Gastrocnemius medialis (tissue), 4 donors: ENCODE results near the gene VTI1A. TPM values are rescaled to one million over a fixed set of nuclear protein-coding genes. Genes with fewer than 3 reads are reported as not detected.

Experiments
- ATAC-seq, 2 donors: fragments of 150-250 bp; one replicate each; pipeline ENCODE4 v1.9.1; 2016
- DNase-seq, 2 donors: peaks; one replicate each; pipeline ENCODE4 v3.0.0-alpha.2; 2019
- H3K27ac ChIP-seq, 4 donors: fragments of 200-600 bp; sonication (generic); 1 replicate in 1 of 4; 2 replicates in 3 of 4; pipeline ENCODE4 v1.5.1; 2016 to 2018; ENCODE audit warnings: mild to moderate bottlenecking in 2 of 4, moderate library complexity in 1 of 4
- H3K27me3 ChIP-seq, 3 donors: fragments of 200-600 bp; sonication (generic) in 2 of 3; 1 replicate in 1 of 3; 2 replicates in 2 of 3; pipeline versions ENCODE4 v1.5.1 to v1.6.0; 2016 to 2019; ENCODE audit warnings: mild to moderate bottlenecking in 1 of 3, moderate library complexity in 1 of 3
- H3K36me3 ChIP-seq, 2 donors: fragments of 200-600 bp; sonication (generic) in 1 of 2; one replicate each; pipeline ENCODE4 v1.5.1; 2017 to 2018
- H3K4me1 ChIP-seq, 2 donors: fragments of 200-600 bp; sonication (generic) in 1 of 2; one replicate each; pipeline ENCODE4 v1.5.1; 2016 to 2017; ENCODE audit warnings: mild to moderate bottlenecking in 2 of 2
- H3K4me3 ChIP-seq, 4 donors: fragments of 200-600 bp; sonication (generic) in 3 of 4; 1 replicate in 1 of 4; 2 replicates in 3 of 4; pipeline ENCODE4 v1.5.1; 2016 to 2019; ENCODE audit warnings: mild to moderate bottlenecking in 2 of 4
- H3K9me3 ChIP-seq, 3 donors: fragments of 200-600 bp; sonication (generic) in 2 of 3; 1 replicate in 1 of 3; 2 replicates in 2 of 3; pipeline ENCODE4 v1.5.1; 2016 to 2019
- CTCF ChIP-seq, 5 experiments: fragments of 450-650 bp in 3 of 5; fragments of 200-600 bp in 2 of 5; sonication (generic) in 2 of 5; IDR thresholded peaks in 4 of 5; conservative IDR thresholded peaks in 1 of 5; 1 replicate in 4 of 5; 2 replicates in 1 of 5; pipeline ENCODE4 v1.5.1; 2016 to 2019; ENCODE audit warnings: antibody characterized with exemption in 5 of 5, mild to moderate bottlenecking in 3 of 5, moderate library complexity in 3 of 5
- POLR2A ChIP-seq, 2 donors: fragments of 450-650 bp; IDR thresholded peaks; one replicate each; pipeline ENCODE4 v1.6.1; 2017; ENCODE audit warnings: antibody characterized with exemption in 2 of 2, mild to moderate bottlenecking in 2 of 2, moderate library complexity in 2 of 2
- in situ Hi-C, 4 donors: fragments of 200-750 bp; cut with MboI; loops; one replicate each; pipeline versions ENCODE4 v1.15.0 to v1.8.0; 2017; ENCODE audit warnings: low sequenced_read_pairs in 4 of 4
- intact Hi-C: fragments of 100-400 bp; cut with DNase I; formaldehyde crosslinking; loops from one replicate; pipeline ENCODE4 v1.15.1; 2023; ENCODE audit warnings: low total_unique reads
- total RNA-seq, 4 donors: library from RNA; depleted of rRNA; stranded (reverse); fragments of >200 nt; gene quantifications; one replicate each; pipeline versions ENCODE4 v1.1.0 to v1.2.3, GENCODE V29; 2016

VTI1A gene
- total RNA-seq, 4 donors from 2014 or later, result 26.5 to 51.2 (median 30.6) TPM

GRCh38 chr10:112407696-112408095, 39.3 kb upstream of the VTI1A start:
- ATAC-seq (no peak), DNase-seq (no peak)
- no peak overlapping the region for H3K27ac ChIP-seq
- H3K27me3 ChIP-seq, result no peaks in the 10 kb centered on the region
- no peaks in the 10 kb centered on the region for H3K4me1 ChIP-seq
- no peaks in the 10 kb centered on the region for H3K9me3 ChIP-seq
- intact Hi-C loops (no loop called here), in situ Hi-C loops (no loop called here)
- TF ChIP-seq POLR2A (IDR thresholded peaks at IDR 0.05) (no peak), CTCF (IDR thresholded peaks at IDR 0.05 in 4 of 5, conservative IDR thresholded peaks at IDR 0.05 in 1 of 5) (no peak)
- H3K4me3 ChIP-seq, result no peak overlapping the region
- H3K36me3 ChIP-seq, result no peaks in the 10 kb centered on the region

- intact Hi-C loops (no loop called here), in situ Hi-C loops (no loop called here)
- Histone ChIP-seq H3K9me3 (no peaks in the 10 kb centered on the region), H3K4me3 (no peak overlapping the region), H3K27ac (no peak overlapping the region), H3K4me1 (no peaks in the 10 kb centered on the region), H3K27me3 (no peaks in the 10 kb centered on the region), H3K36me3 (no peaks in the 10 kb centered on the region)
- DNase-seq, result no peak
- ATAC-seq, result no peak
- TF ChIP-seq POLR2A (IDR thresholded peaks at IDR 0.05) (no peak), CTCF (IDR thresholded peaks at IDR 0.05 in 4 of 5, conservative IDR thresholded peaks at IDR 0.05 in 1 of 5) (no peak)
Observed at GRCh38 chr10:112409299-112409698, 37.7 kb upstream of the VTI1A start.

- TF ChIP-seq CTCF (IDR thresholded peaks at IDR 0.05 in 4 of 5, conservative IDR thresholded peaks at IDR 0.05 in 1 of 5), result no peak
- TF ChIP-seq POLR2A (IDR thresholded peaks at IDR 0.05), result no peak
- Histone ChIP-seq H3K4me1 (no peaks in the 10 kb centered on the region), H3K27me3 (no peaks in the 10 kb centered on the region), H3K4me3 (no peak overlapping the region), H3K9me3 (no peaks in the 10 kb centered on the region), H3K27ac (no peak overlapping the region), H3K36me3 (no peaks in the 10 kb centered on the region)
- in situ Hi-C loops, result no loop called here
- intact Hi-C loops, result no loop called here
- ATAC-seq (no peak), DNase-seq (no peak)
Observed at GRCh38 chr10:112409755-112410154, 37.3 kb upstream of the VTI1A start.

GRCh38 chr10:112412696-112413095, 34.3 kb upstream of the VTI1A start:
- H3K9me3 ChIP-seq, result no peaks in the 10 kb centered on the region
- no peak overlapping the region for H3K4me3 ChIP-seq
- H3K36me3 ChIP-seq, result peaks cover 0 to 3% of the 10 kb centered on the region in 2 donors
- no peak overlapping the region for H3K27ac ChIP-seq
- in situ Hi-C loops (no loop called here), intact Hi-C loops (no loop called here)
- DNase-seq, result no peak
- no peaks in the 10 kb centered on the region for H3K4me1 ChIP-seq
- H3K27me3 ChIP-seq, result no peaks in the 10 kb centered on the region
- no peak for ATAC-seq
- TF ChIP-seq CTCF (IDR thresholded peaks at IDR 0.05 in 4 of 5, conservative IDR thresholded peaks at IDR 0.05 in 1 of 5), result no peak
- TF ChIP-seq POLR2A (IDR thresholded peaks at IDR 0.05), result no peak

GRCh38 chr10:112421731-112422130, 25.3 kb upstream of the VTI1A start:
- Histone ChIP-seq H3K27me3 (no peaks in the 10 kb centered on the region), H3K4me1 (no peaks in the 10 kb centered on the region), H3K4me3 (no peak overlapping the region), H3K36me3 (peaks cover 0 to 12% of the 10 kb centered on the region in 2 donors), H3K9me3 (no peaks in the 10 kb centered on the region), H3K27ac (no peak overlapping the region)
- ATAC-seq (no peak), DNase-seq (no peak)
- in situ Hi-C loops, result no loop called here
- intact Hi-C loops, result no loop called here
- no peak for TF ChIP-seq CTCF (IDR thresholded peaks at IDR 0.05 in 4 of 5, conservative IDR thresholded peaks at IDR 0.05 in 1 of 5)
- TF ChIP-seq POLR2A (IDR thresholded peaks at IDR 0.05), result no peak
